Gastroesophageal sphincter (tissue), 4 donors: Measurements from ENCODE around the gene SCRN1. TPM values are rescaled to one million over a fixed set of nuclear protein-coding genes. Genes with fewer than 3 reads are reported as not detected.

Experiments
- ATAC-seq: fragments of 150-250 bp; one replicate; pipeline ENCODE4 v1.9.1; 2016; ENCODE audit warnings: mild to moderate bottlenecking, moderate library complexity
- H3K27ac ChIP-seq, 4 donors: fragments of 200-600 bp; sonication (generic) in 3 of 4; 1 replicate in 3 of 4; 2 replicates in 1 of 4; pipeline ENCODE4 v1.5.1; 2016 to 2019
- H3K27me3 ChIP-seq: fragments of 200-600 bp; sonication (generic); one replicate; pipeline ENCODE4 v1.5.1; 2019
- H3K36me3 ChIP-seq, 2 donors: fragments of 200-600 bp; sonication (generic); one replicate each; pipeline ENCODE4 v1.5.1; 2019; ENCODE audit warnings: control low read depth in 1 of 2
- H3K4me1 ChIP-seq, 3 donors: fragments of 200-600 bp; sonication (generic); 1 replicate in 2 of 3; 2 replicates in 1 of 3; pipeline ENCODE4 v1.5.1; 2016 to 2019; ENCODE audit warnings: control low read depth in 2 of 3
- H3K4me3 ChIP-seq, 2 donors: fragments of 200-600 bp; sonication (generic); one replicate each; pipeline ENCODE4 v1.5.1; 2019; ENCODE audit warnings: mild to moderate bottlenecking in 1 of 2, moderate library complexity in 1 of 2
- H3K9me3 ChIP-seq, 3 donors: fragments of 200-600 bp; sonication (generic); one replicate each; pipeline ENCODE4 v1.5.1; 2017 to 2019; ENCODE audit warnings: control low read depth in 2 of 3
- CTCF ChIP-seq, 4 experiments: fragments of 200-600 bp in 2 of 4; fragments of 450-650 bp in 2 of 4; sonication (generic) in 1 of 4; IDR thresholded peaks; one replicate each; pipeline ENCODE4 v1.5.1; 2017 to 2019; ENCODE audit warnings: antibody characterized with exemption in 4 of 4, mild to moderate bottlenecking in 2 of 4, moderate library complexity in 2 of 4
- EP300 ChIP-seq: sonication (generic); formaldehyde crosslinking; IDR thresholded peaks from one replicate; pipeline ENCODE4 v1.6.1; 2017; ENCODE audit warnings: antibody characterized with exemption, mild to moderate bottlenecking
- POLR2A ChIP-seq, 2 donors: fragments of 450-650 bp; IDR thresholded peaks; one replicate each; pipeline ENCODE4 v1.6.1; 2017; ENCODE audit warnings: antibody characterized with exemption in 2 of 2, mild to moderate bottlenecking in 2 of 2, moderate library complexity in 1 of 2
- POLR2AphosphoS5 ChIP-seq: sonication (generic); formaldehyde crosslinking; IDR thresholded peaks from one replicate; pipeline ENCODE4 v1.6.1; 2017; ENCODE audit warnings: antibody characterized with exemption
- WGBS, 2 donors: methylation state at CpG; one replicate each; pipeline ENCODE4 v1.1.5; 2018; ENCODE audit warnings: low coverage in 1 of 2; 5-methylcytosine and 5-hydroxymethylcytosine counted together
- total RNA-seq, 4 donors: library from RNA; depleted of rRNA; stranded (reverse); fragments of >200 nt; gene quantifications; one replicate each; pipeline ENCODE4 v1.1.0, GENCODE V29; 2016

SCRN1 gene
- total RNA-seq, 4 donors from 2014 or later = 103 to 121 (median 112) TPM

DNA sequence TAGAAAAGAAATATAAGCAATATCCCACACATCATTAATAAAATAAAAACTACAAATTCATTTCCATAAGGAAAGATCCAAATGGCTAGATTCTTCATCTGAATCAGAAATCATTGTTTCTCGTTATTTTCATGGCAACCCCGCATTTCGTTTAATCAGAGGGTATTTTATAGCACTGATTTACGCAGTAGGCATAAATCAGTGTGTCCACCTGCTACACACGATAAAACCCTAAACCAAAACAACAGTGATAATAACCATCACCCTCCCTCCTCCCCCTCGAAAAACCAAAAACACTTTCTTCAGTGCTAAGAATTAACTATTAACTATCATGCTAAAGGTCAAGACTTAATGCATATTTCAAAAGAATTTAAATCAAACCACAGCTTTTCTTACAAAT is 20.4 kb upstream of the SCRN1 start:
- TF ChIP-seq CTCF (IDR thresholded peaks at IDR 0.05) (no peak), EP300 (no peak), POLR2AphosphoS5 (no peak)
- H3K27me3 ChIP-seq = no peaks in the 10 kb centered on the region
- no peak overlapping the region for H3K4me3 ChIP-seq
- H3K27ac ChIP-seq = no peak overlapping the region
- no peaks in the 10 kb centered on the region for H3K4me1 ChIP-seq
- no peak for ATAC-seq
- H3K36me3 ChIP-seq = peaks cover 0 to 16% of the 10 kb centered on the region in 2 donors
- H3K9me3 ChIP-seq = no peaks in the 10 kb centered on the region
- WGBS, 2 donors = 84 to 85% methylated on average over 6 of the region's 6 CpGs

- no peak overlapping the region for H3K4me3 ChIP-seq
- no peaks in the 10 kb centered on the region for H3K27me3 ChIP-seq
- peaks cover 0 to 10% (median 0%) of the 10 kb centered on the region in 3 donors for H3K4me1 ChIP-seq
- ATAC-seq = no peak
- 51 to 56% methylated on average over 3 of the region's 3 CpGs for WGBS, 2 donors
- no peak overlapping the region for H3K27ac ChIP-seq
- H3K9me3 ChIP-seq = no peaks in the 10 kb centered on the region
- H3K36me3 ChIP-seq = no peaks in the 10 kb centered on the region
- TF ChIP-seq EP300 = no peak
- no peak for TF ChIP-seq POLR2AphosphoS5
- no peak for TF ChIP-seq POLR2A (IDR thresholded peaks at IDR 0.05)
- TF ChIP-seq CTCF (IDR thresholded peaks at IDR 0.05) = no peak
Measured at GRCh38 chr7:30005464-30005863, 15.9 kb upstream of the SCRN1 start.

DNA sequence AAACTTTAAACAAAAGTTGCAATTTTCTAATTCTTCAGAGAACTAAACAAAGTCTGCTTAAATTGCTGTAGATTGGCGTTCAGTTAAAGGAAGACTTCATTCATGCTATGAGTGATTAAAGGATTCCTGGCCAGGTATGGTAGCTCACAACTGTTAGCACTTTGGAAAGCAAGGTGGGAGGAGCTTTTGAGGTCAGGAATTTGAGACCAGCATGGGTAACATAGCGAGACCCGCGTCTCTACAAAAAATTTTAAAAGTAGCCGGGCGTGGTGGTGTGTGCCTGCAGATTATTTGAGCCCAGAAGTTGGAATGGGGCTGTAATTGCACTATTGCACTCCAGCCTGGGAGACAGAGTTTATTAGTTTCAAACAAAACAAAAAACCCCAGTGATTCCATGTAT is 13.5 kb upstream of the SCRN1 start:
- TF ChIP-seq EP300 = no peak
- TF ChIP-seq POLR2AphosphoS5 = no peak
- TF ChIP-seq POLR2A (IDR thresholded peaks at IDR 0.05) = no peak
- no peak for TF ChIP-seq CTCF (IDR thresholded peaks at IDR 0.05)
- Histone ChIP-seq H3K27me3 (no peaks in the 10 kb centered on the region), H3K27ac (no peak overlapping the region), H3K36me3 (no peaks in the 10 kb centered on the region), H3K4me1 (peaks cover 0 to 11% (median 0%) of the 10 kb centered on the region in 3 donors), H3K9me3 (no peaks in the 10 kb centered on the region), H3K4me3 (no peak overlapping the region)
- WGBS, 2 donors = 61 to 81% methylated on average over 5 to 6 of the region's 6 CpGs
- no peak for ATAC-seq

DNA sequence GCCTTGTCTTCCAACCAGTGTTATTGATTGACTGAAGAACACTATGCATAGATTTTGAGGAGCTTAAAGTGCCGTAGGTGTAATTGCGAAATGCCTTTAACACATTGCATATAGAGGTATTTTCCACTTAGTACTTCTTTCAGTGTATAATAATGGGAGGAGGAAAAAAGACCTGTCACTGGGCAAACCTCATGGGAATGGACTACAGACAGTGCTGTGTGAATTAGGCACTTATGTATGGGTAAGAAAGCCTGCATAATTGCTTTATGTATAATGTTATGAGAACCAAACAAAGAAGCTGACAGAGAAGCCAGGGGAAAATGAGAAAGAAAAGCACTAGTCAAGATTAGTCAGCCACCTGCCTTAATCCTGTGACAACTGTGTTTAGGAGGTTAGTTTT is 12.4 kb upstream of the SCRN1 start:
- Histone ChIP-seq H3K27me3 (no peaks in the 10 kb centered on the region), H3K9me3 (no peaks in the 10 kb centered on the region), H3K4me3 (no peak overlapping the region), H3K4me1 (peaks cover 0 to 11% (median 0%) of the 10 kb centered on the region in 3 donors), H3K27ac (no peak overlapping the region), H3K36me3 (no peaks in the 10 kb centered on the region)
- no peak for TF ChIP-seq POLR2AphosphoS5
- no peak for TF ChIP-seq POLR2A (IDR thresholded peaks at IDR 0.05)
- no peak for TF ChIP-seq CTCF (IDR thresholded peaks at IDR 0.05)
- TF ChIP-seq EP300 = no peak
- 94 to 100% methylated on average over 2 of the region's 2 CpGs for WGBS, 2 donors
- no peak for ATAC-seq

DNA sequence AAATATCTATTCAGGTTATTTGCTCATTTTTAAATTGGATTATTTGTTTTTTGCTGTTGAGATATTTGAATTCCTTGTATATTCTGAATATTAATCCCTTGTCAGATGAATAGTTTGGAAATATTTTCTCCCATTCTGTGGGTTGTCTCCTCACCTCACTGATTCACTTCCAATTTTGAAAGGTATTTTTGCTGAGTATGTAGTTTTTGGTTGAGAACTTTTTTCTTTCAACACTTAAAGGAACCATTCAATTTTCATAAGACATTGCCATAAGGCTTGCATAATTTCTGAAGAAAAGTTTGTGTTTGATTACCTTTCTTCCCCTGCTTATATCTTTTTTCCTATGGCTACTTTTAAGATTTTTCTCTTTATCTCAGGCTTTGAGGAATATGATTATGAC is 8.9 kb upstream of the SCRN1 start:
- no peak for TF ChIP-seq POLR2AphosphoS5
- TF ChIP-seq POLR2A (IDR thresholded peaks at IDR 0.05) = no peak
- no peak for TF ChIP-seq EP300
- no peak for TF ChIP-seq CTCF (IDR thresholded peaks at IDR 0.05)
- ATAC-seq = no peak
- H3K36me3 ChIP-seq = no peaks in the 10 kb centered on the region
- peaks cover 0 to 13% (median 0%) of the 10 kb centered on the region in 3 donors for H3K9me3 ChIP-seq
- no peaks in the 10 kb centered on the region for H3K27me3 ChIP-seq
- no peak overlapping the region for H3K4me3 ChIP-seq
- no peak overlapping the region for H3K27ac ChIP-seq
- H3K4me1 ChIP-seq = peaks cover 0 to 11% (median 0%) of the 10 kb centered on the region in 3 donors
